Vagina (tissue), 2 donors: ENCODE data around the gene UTP11.

ENCODE experiments used
- CTCF ChIP-seq, 3 experiments: fragments of 450-650 bp in 2 of 3; fragments of 200-600 bp in 1 of 3; sonication (generic) in 1 of 3; IDR thresholded peaks; one replicate each; pipeline ENCODE4 v1.5.1; 2017 to 2019; ENCODE audit warnings: antibody characterized with exemption in 3 of 3, mild to moderate bottlenecking in 2 of 3, moderate library complexity in 2 of 3
- POLR2A ChIP-seq, 2 donors: fragments of 450-650 bp; IDR thresholded peaks; one replicate each; pipeline ENCODE4 v1.6.1; 2017; ENCODE audit warnings: antibody characterized with exemption in 2 of 2, mild to moderate bottlenecking in 2 of 2, moderate library complexity in 2 of 2

- TF ChIP-seq CTCF (IDR thresholded peaks at IDR 0.05) (no peak), POLR2A (IDR thresholded peaks at IDR 0.05) (no peak)
These were observed 27.0 kb downstream of the UTP11 start for GRCh38 chr1:38039331-38040088.
